ENCODE results near the gene FARSB.

GRCh38 chr2:222545823-222546795 lies 109.8 kb downstream of the FARSB start:
- TF ChIP-seq EZH2 (IDR thresholded peaks at IDR 0.05; ENCODE audit: insufficient read depth, poor library complexity, severe bottlenecking) (no peak), EZH2phosphoT487 (IDR thresholded peaks at IDR 0.05; ENCODE audit: insufficient read depth, low read depth) (no peak)
